Amniotic stem cell (primary cell): Measurements from ENCODE around the gene FLNB.

ENCODE experiments used
- DNase-seq: peaks from one replicate; lab custom pipeline; 2025; lab: John Stamatoyannopoulos, UW

The FLNB gene

GRCh38 chr3:58009026-58009748 is 965 bp downstream of the FLNB start:
- DNase-seq = no peak

GRCh38 chr3:58009749-58010535 is 1.7 kb downstream of the FLNB start:
- DNase-seq = no peak

GRCh38 chr3:58010562-58010961 is 2.3 kb downstream of the FLNB start:
- DNase-seq = no peak

GRCh38 chr3:58011580-58011979 is 3.4 kb downstream of the FLNB start:
- no peak for DNase-seq

GRCh38 chr3:58012302-58012701 is 4.1 kb downstream of the FLNB start:
- no peak for DNase-seq

GRCh38 chr3:58013099-58013498 is 4.9 kb downstream of the FLNB start:
- no peak for DNase-seq

GRCh38 chr3:58013973-58014649 is 5.9 kb downstream of the FLNB start:
- peak; percentile 93 for DNase-seq

- no peak for DNase-seq
Measured at GRCh38 chr3:58015520-58015915, 7.3 kb downstream of the FLNB start.

- DNase-seq = no peak
Measured at GRCh38 chr3:58016710-58017109, 8.5 kb downstream of the FLNB start.

- DNase-seq = no peak
Measured at GRCh38 chr3:58018892-58019742, 10.9 kb downstream of the FLNB start.

- DNase-seq = no peak
Measured at GRCh38 chr3:58020783-58021071, 12.5 kb downstream of the FLNB start.

GRCh38 chr3:58021072-58021959 is 13.1 kb downstream of the FLNB start:
- DNase-seq = no peak

GRCh38 chr3:58021962-58022361 is 13.7 kb downstream of the FLNB start:
- DNase-seq = no peak

- no peak for DNase-seq
Measured at GRCh38 chr3:58022490-58022889, 14.3 kb downstream of the FLNB start.

- DNase-seq = no peak
Measured at GRCh38 chr3:58023531-58023930, 15.3 kb downstream of the FLNB start.

- DNase-seq = no peak
Measured at GRCh38 chr3:58025406-58025805, 17.2 kb downstream of the FLNB start.

GRCh38 chr3:58025837-58026569 is 17.8 kb downstream of the FLNB start:
- no peak for DNase-seq

GRCh38 chr3:58026598-58026997 is 18.4 kb downstream of the FLNB start:
- no peak for DNase-seq

GRCh38 chr3:58027704-58028317 is 19.6 kb downstream of the FLNB start:
- DNase-seq = no peak

GRCh38 chr3:58028902-58029301 is 20.7 kb downstream of the FLNB start:
- no peak for DNase-seq
